PC-3 (cell line): ENCODE data around the gene SMAP1.

Source experiments
- EZH2phosphoT487 ChIP-seq: fragments of 300-600 bp; sonication (generic); IDR thresholded peaks from 2 replicates; pipeline ENCODE4 v1.6.1; 2018; ENCODE audit warnings: mild to moderate bottlenecking, antibody characterized with exemption, low read length, borderline replicate concordance
- TF ChIP-seq, protein P1 (sequence below): fragments of 300-600 bp; sonication (generic); conservative IDR thresholded peaks from 2 replicates; pipeline ENCODE4 v1.5.1; 2017; ENCODE audit warnings: antibody characterized with exemption, low read depth, mild to moderate bottlenecking, low read length

DNA sequence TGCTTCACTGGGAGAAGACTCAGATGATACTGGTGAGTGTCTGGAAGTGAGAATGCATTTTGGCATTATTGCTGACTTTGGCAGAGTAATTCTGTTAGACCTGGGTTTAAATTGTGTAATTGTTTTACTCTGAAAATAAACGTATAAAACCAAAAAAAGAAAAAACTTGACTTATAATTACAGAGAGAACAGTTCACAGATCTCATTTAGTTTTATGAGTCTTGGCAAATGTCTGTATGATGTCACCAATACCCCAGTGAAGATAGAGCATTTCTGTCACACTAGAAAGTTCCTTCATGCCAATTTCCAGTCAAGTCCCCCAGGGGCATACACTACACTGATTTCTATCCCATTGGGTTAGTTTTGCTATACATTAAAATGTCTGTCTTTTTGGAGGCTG lies 67.3 kb downstream of the SMAP1 start:
- TF ChIP-seq, protein P1, sequence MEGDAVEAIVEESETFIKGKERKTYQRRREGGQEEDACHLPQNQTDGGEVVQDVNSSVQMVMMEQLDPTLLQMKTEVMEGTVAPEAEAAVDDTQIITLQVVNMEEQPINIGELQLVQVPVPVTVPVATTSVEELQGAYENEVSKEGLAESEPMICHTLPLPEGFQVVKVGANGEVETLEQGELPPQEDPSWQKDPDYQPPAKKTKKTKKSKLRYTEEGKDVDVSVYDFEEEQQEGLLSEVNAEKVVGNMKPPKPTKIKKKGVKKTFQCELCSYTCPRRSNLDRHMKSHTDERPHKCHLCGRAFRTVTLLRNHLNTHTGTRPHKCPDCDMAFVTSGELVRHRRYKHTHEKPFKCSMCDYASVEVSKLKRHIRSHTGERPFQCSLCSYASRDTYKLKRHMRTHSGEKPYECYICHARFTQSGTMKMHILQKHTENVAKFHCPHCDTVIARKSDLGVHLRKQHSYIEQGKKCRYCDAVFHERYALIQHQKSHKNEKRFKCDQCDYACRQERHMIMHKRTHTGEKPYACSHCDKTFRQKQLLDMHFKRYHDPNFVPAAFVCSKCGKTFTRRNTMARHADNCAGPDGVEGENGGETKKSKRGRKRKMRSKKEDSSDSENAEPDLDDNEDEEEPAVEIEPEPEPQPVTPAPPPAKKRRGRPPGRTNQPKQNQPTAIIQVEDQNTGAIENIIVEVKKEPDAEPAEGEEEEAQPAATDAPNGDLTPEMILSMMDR = no peak
- no peak for TF ChIP-seq EZH2phosphoT487
